OCI-LY3 (cell line): ENCODE results near the gene MCU.

Experiments used
- H2AFZ ChIP-seq: fragments of 200-600, 300-600 bp; shearing (Covaris generic); 2 replicates; pipeline ENCODE4 v1.6.0; 2014; ENCODE audit warnings: antibody characterized with exemption, low read depth, low read length
- H3K27ac ChIP-seq: fragments of 200-600, 300-600 bp; sonication (generic); 2 replicates; pipeline ENCODE4 v1.5.1; 2014; ENCODE audit warnings: mild to moderate bottlenecking, low read length, moderate library complexity, mixed read lengths
- H3K27me3 ChIP-seq: fragments of 200-600, 300-600 bp; sonication (generic); 2 replicates; pipeline ENCODE4 v1.6.1; 2014; ENCODE audit warnings: low read depth, low read length, mixed read lengths
- H3K36me3 ChIP-seq: fragments of 200-600, 300-600 bp; sonication (generic); replicated peaks from 2 replicates; pipeline ENCODE3; 2014; ENCODE audit warnings: low read depth, low read length, mixed read lengths
- H3K4me1 ChIP-seq: fragments of 300-600, 200-600 bp; sonication (generic); 2 replicates; pipeline ENCODE4 v1.6.1; 2014; ENCODE audit warnings: low read length, mixed read lengths
- H3K4me2 ChIP-seq: fragments of 200-600, 300-600 bp; sonication (generic); 2 replicates; pipeline ENCODE4 v1.6.1; 2014; ENCODE audit warnings: low read length, mixed read lengths
- H3K4me3 ChIP-seq: fragments of 300-600, 200-600 bp; sonication (generic); 2 replicates; pipeline ENCODE4 v1.5.1; 2014; ENCODE audit warnings: antibody characterized with exemption, mild to moderate bottlenecking, low read length, moderate library complexity
- H3K79me2 ChIP-seq: fragments of 300-600, 200-600 bp; shearing (Covaris generic); 2 replicates; pipeline ENCODE4 v1.6.1; 2014; ENCODE audit warnings: mild to moderate bottlenecking, low read length, mixed read lengths
- H3K9ac ChIP-seq: fragments of 300-600, 200-600 bp; shearing (Covaris generic); 2 replicates; pipeline ENCODE4 v1.6.0; 2014; ENCODE audit warnings: mild to moderate bottlenecking, low read length, moderate library complexity
- H3K9me3 ChIP-seq: fragments of 200-600, 300-600 bp; shearing (Covaris generic); 2 replicates; pipeline ENCODE4 v1.6.1; 2014; ENCODE audit warnings: low read length, mixed read lengths; ENCODE audit not compliant: insufficient read depth
- H4K20me1 ChIP-seq: fragments of 200-600, 300-600 bp; sonication (generic); 2 replicates; pipeline ENCODE4 v1.6.1; 2016; ENCODE audit warnings: low read length, mixed read lengths; ENCODE audit not compliant: insufficient read depth
- EZH2phosphoT487 ChIP-seq: fragments of 200-600 bp; shearing (Covaris generic); IDR thresholded peaks from 2 replicates; pipeline ENCODE4 v1.6.1; 2018; ENCODE audit warnings: antibody characterized with exemption, mixed run types, low read depth
- TF ChIP-seq, protein P1 (sequence below): fragments of 200-600, 300-600 bp; sonication (generic); IDR thresholded peaks from 2 replicates; pipeline ENCODE4 v1.5.1; 2014; ENCODE audit warnings: antibody characterized with exemption, low read length, low read depth

The MCU gene

GRCh38 chr10:72691470-72691862, 477 bp upstream of the MCU start:
- H2AFZ ChIP-seq, result peak overlapping the region; percentile 99
- peaks cover 24% of the 10 kb centered on the region for H3K4me1 ChIP-seq
- no peak overlapping the region for H3K27ac ChIP-seq
- no peaks in the 10 kb centered on the region for H3K27me3 ChIP-seq
- peaks cover 33% of the 10 kb centered on the region for H3K79me2 ChIP-seq
- peaks cover 14% of the 10 kb centered on the region for H4K20me1 ChIP-seq
- H3K4me3 ChIP-seq, result peak overlapping the region; percentile 96
- peak overlapping the region; percentile 57 for H3K9ac ChIP-seq
- no peaks in the 10 kb centered on the region for H3K9me3 ChIP-seq
- H3K4me2 ChIP-seq, result peak overlapping the region; percentile 95
- TF ChIP-seq EZH2phosphoT487, result no peak
- TF ChIP-seq, protein P1, sequence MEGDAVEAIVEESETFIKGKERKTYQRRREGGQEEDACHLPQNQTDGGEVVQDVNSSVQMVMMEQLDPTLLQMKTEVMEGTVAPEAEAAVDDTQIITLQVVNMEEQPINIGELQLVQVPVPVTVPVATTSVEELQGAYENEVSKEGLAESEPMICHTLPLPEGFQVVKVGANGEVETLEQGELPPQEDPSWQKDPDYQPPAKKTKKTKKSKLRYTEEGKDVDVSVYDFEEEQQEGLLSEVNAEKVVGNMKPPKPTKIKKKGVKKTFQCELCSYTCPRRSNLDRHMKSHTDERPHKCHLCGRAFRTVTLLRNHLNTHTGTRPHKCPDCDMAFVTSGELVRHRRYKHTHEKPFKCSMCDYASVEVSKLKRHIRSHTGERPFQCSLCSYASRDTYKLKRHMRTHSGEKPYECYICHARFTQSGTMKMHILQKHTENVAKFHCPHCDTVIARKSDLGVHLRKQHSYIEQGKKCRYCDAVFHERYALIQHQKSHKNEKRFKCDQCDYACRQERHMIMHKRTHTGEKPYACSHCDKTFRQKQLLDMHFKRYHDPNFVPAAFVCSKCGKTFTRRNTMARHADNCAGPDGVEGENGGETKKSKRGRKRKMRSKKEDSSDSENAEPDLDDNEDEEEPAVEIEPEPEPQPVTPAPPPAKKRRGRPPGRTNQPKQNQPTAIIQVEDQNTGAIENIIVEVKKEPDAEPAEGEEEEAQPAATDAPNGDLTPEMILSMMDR, result no peak
- H3K36me3 ChIP-seq, result no peaks in the 10 kb centered on the region

DNA sequence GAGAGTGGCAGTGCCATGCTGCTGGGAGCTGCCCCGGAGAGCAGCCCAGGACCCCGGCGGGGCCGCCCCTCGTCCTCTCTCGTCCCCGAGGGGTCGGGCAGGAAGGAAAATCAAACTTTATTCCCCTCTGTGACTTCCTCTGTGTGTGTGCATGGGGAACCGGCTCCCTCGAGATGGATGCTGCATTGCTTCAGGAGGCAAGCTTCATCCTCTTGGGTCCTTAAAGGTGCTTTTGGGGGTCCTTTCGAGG, 726 bp downstream of the MCU start:
- no peak for TF ChIP-seq EZH2phosphoT487
- TF ChIP-seq, protein P1, result no peak
- Histone ChIP-seq H3K9me3 (no peaks in the 10 kb centered on the region), H4K20me1 (peaks cover 14% of the 10 kb centered on the region), H3K79me2 (peaks cover 41% of the 10 kb centered on the region), H3K36me3 (no peaks in the 10 kb centered on the region), H3K27me3 (no peaks in the 10 kb centered on the region), H3K4me1 (peaks cover 20% of the 10 kb centered on the region), H3K9ac (peak overlapping the region; percentile 82), H3K4me3 (peak overlapping the region; percentile 96), H2AFZ (no peak overlapping the region), H3K27ac (no peak overlapping the region), H3K4me2 (peak overlapping the region; percentile 96)

DNA sequence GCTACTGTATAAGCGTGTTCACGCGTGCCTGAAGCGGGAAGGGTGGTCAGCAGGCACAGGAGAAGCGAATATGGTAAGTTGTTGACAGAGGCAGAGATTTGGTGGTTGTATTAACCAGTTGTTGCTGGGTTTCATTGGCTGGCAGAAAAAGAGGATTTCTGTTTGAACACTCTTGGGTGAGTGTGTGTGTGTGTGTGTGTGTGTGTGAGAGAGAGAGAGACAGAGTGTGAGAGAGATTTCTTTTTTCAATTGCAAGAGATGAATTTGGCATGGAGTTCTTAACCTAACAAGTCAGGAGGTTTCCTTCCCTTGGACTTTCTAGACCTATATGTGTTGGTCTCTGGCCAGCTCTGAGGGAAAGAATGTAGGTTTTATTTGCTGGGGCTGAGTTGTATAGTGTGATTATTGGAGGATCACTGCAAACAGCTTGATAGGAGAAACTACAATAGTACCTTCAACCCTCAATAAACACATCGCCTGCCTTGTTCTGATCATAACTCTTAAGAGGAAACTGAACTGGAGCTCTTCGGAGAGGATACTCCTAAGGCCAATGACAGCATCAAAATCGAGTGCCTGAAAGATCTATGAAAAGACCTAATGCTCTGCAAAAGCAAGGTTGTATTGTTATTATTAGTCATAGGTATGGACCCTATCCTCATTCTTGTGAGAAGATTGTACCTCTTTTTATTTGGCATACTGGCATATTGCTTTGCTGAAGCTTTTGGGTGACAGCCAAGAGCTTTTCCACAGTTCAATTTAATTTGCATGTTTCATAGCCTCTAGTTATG, 1.2 kb downstream of the MCU start:
- TF ChIP-seq, protein P1, result no peak
- TF ChIP-seq EZH2phosphoT487, result no peak
- Histone ChIP-seq H3K27ac (no peak overlapping the region), H3K4me3 (peak overlapping the region; percentile 96), H3K4me1 (peaks cover 15% of the 10 kb centered on the region), H4K20me1 (peaks cover 14% of the 10 kb centered on the region), H3K27me3 (no peaks in the 10 kb centered on the region), H3K4me2 (peak overlapping the region; percentile 96), H3K9me3 (no peaks in the 10 kb centered on the region), H3K79me2 (peaks cover 44% of the 10 kb centered on the region), H2AFZ (no peak overlapping the region), H3K9ac (peak overlapping the region; percentile 82), H3K36me3 (no peaks in the 10 kb centered on the region)

- TF ChIP-seq EZH2phosphoT487, result no peak
- TF ChIP-seq, protein P1, result peak; percentile 11
- H4K20me1 ChIP-seq, result peaks cover 14% of the 10 kb centered on the region
These were observed 2.8 kb downstream of the MCU start for GRCh38 chr10:72694476-72695369.

More at GRCh38 chr10:72694476-72695369, 2.8 kb downstream of the MCU start:
- H3K27me3 ChIP-seq, result no peaks in the 10 kb centered on the region
- H3K9ac ChIP-seq, result no peak overlapping the region
- no peaks in the 10 kb centered on the region for H3K9me3 ChIP-seq
- H3K36me3 ChIP-seq, result no peaks in the 10 kb centered on the region
- H3K4me2 ChIP-seq, result no peak overlapping the region
- H3K27ac ChIP-seq, result no peak overlapping the region
- H3K4me3 ChIP-seq, result no peak overlapping the region
- peaks cover 44% of the 10 kb centered on the region for H3K79me2 ChIP-seq
- peaks cover 13% of the 10 kb centered on the region; the same call in 1 of the 2 replicates for H3K4me1 ChIP-seq
- no peak overlapping the region for H2AFZ ChIP-seq
